HG03108 (cell line): ENCODE measurements around the gene KCNJ15.

ENCODE experiments used
- ATAC-seq: cut with Tn5 transposase; IDR thresholded peaks from one replicate; pipeline ENCODE4 v1.9.1; 2021; ENCODE audit warnings: moderate library complexity; ENCODE audit not compliant: unreplicated experiment

Gene KCNJ15

DNA sequence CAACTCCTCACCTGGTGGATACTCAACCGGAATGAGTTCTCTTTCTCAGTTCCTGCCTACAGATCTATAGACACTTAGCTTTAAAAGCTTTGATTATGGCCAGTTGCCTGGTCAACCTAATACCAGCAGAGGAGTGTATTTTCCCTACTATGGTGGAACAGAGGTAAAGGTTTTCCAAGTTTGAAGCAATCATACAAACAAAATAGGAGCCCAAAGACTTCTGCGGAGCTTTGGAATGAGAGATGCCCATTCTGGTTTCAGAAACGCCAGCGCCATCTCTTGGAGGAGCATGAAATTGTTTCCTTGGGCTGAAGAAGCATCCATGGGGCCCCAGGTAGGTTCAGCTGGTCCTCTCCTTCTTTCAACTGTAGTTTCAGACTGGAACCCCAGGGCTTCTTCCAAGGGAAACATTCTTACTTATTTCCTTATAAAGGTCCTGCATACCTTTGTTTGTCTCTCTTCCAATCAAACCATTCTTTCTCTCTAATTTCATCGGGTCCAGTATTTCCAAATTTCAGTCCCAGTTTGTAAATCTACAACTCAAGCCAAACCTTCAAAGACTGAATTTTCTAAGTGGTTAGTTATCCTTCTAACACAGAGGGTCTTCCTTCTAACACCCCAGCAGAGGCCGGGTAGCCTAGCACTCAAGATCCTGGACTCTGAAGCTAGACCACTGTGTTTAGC, 95.9 kb downstream of the KCNJ15 start:
- ATAC-seq = no peak

DNA sequence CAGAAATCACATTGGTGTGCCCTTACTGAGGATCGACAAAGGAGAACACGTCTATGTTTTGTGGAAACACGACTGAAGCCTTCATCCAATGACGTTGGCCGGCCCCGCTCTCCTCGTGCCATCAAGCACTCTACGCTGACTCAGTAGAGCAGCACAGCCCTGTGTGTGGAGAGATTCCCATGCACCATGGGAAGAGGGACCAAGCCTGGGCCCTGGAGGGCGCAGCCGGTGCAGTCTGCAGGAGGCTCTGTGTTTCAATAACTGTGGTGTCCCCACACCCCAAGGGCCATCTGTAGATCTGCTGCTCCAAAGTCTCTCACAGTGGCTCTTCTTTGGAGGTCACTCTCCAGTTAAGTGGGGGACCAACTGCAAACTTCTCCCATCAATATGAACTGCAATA, 97.4 kb downstream of the KCNJ15 start:
- no peak for ATAC-seq

DNA sequence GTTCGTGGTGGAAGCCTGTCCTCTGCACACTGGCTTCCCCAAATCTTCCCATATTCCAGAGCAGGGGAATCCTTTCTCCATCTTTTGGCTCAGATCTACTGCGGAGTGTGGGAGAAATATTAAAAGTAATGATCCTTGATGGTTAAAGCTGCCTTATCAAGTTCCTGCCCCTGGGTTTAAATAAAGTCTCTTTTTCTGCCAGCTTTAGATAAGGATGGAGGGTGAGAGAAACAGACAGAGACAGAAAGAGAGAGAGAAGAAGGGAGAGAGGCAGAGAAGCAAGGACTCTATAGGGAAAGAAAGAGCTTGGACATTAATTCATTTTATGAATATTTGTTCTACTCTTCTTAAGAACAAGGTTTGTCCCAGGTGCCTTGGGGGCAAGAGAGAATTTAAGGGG, 98.0 kb downstream of the KCNJ15 start:
- no peak for ATAC-seq

DNA sequence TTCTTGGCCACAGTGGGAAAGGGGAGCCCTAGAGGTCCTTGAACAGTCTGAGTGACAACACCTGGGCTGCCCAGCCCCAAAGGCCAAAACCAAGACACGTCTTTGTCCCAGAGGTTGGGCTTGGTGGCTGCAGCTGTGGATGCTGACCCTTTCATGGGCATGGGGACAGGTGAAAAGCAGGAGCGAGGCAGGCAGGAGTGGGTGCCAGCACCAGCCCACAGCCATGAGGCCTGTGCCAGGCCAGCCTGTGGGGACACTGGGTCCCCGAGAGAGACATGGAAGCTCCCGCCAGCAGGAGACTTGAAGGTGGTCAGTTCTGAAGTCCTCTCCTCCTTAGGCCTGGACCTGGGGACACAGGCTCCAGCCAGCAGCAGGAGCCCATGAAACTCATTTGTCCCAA, 98.6 kb downstream of the KCNJ15 start:
- no peak for ATAC-seq

DNA sequence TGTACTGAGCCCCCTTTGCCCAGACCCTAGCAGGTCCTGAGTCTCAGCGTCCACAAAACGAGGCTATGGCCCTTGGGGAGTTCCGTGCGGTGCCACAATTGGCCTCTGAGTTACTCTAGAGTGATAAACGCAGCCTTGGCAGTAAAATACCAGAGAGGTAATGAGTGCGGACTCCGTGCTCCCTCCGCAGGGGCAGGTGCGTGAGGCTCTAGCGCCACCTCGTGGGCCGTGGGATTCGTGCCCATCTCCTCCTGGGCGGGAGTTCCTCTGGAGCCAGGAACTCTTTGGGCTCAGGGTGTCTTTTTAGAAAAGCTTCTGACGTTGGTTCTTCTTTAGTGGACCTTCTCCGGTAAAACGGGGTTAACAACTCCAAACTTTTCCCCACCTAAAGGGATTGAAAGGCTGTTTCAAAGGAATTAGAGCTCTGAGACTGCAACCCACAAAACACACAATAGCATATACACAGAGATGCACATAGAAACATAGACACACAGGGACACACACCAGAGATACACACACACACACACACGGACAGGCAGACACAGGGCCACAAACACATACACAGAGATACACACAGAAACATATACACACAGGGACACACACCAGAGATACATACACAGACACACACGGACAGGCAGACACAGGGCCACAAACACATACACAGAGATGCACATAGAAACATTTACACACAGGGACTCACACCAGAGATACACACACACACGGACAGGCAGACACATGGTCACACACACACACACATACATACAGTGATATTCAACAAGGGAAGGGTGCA, 99.4 kb downstream of the KCNJ15 start:
- no peak for ATAC-seq
